DOHH2 (cell line): ENCODE measurements around the gene RASD2.

Experiments
- H3F3A ChIP-seq: fragments of 200-600 bp; sonication (generic), shearing (Covaris generic); 2 replicates; pipeline ENCODE4 v1.6.0; 2016; ENCODE audit warnings: antibody characterized with exemption, mild to moderate bottlenecking; ENCODE audit not compliant: control insufficient read depth, insufficient read depth
- H3K27ac ChIP-seq: fragments of 200-600 bp; sonication (generic); 2 replicates; pipeline ENCODE4 v1.5.1; 2014; ENCODE audit warnings: low read depth, mild to moderate bottlenecking, low read length, moderate library complexity
- H3K27me3 ChIP-seq: fragments of 200-600 bp; sonication (generic); 2 replicates; pipeline ENCODE4 v1.6.1; 2014; ENCODE audit warnings: mild to moderate bottlenecking, low read length, mixed read lengths; ENCODE audit not compliant: control insufficient read depth
- H3K36me3 ChIP-seq: fragments of 200-600 bp; sonication (generic); 2 replicates; pipeline ENCODE4 v1.6.1; 2014; ENCODE audit warnings: mild to moderate bottlenecking, low read length, moderate library complexity, mixed read lengths; ENCODE audit not compliant: control insufficient read depth
- H3K4me1 ChIP-seq: fragments of 200-600 bp; sonication (generic); 2 replicates; pipeline ENCODE4 v1.6.1; 2014; ENCODE audit warnings: mild to moderate bottlenecking, low read length, mixed read lengths; ENCODE audit not compliant: control insufficient read depth
- H3K4me2 ChIP-seq: fragments of 200-600 bp; sonication (generic); 2 replicates; pipeline ENCODE4 v1.6.0; 2014; ENCODE audit warnings: mild to moderate bottlenecking, low read length, moderate library complexity
- H3K4me3 ChIP-seq: fragments of 200-600 bp; sonication (generic); 2 replicates; pipeline ENCODE4 v1.5.1; 2014; ENCODE audit warnings: mild to moderate bottlenecking, low read length, mixed read lengths
- H3K79me2 ChIP-seq: fragments of 200-600 bp; sonication (generic); 2 replicates; pipeline ENCODE4 v1.6.1; 2014; ENCODE audit warnings: mild to moderate bottlenecking, low read length, mixed read lengths; ENCODE audit not compliant: control insufficient read depth
- H3K9me2 ChIP-seq: fragments of 200-600 bp; sonication (generic); replicated peaks from 2 replicates; pipeline ENCODE4 v1.6.1; 2014; ENCODE audit warnings: mild to moderate bottlenecking, low read length, mixed read lengths; ENCODE audit not compliant: control insufficient read depth
- H3K9me3 ChIP-seq: fragments of 200-600 bp; sonication (generic); 2 replicates; pipeline ENCODE4 v1.6.1; 2014; ENCODE audit warnings: antibody characterized with exemption, low read length, mixed read lengths; ENCODE audit not compliant: control insufficient read depth, insufficient read depth
- H4K20me1 ChIP-seq: fragments of 200-600 bp; sonication (generic); 2 replicates; pipeline ENCODE4 v1.6.0; 2014; ENCODE audit warnings: low read depth, mild to moderate bottlenecking, antibody characterized with exemption, low read length, moderate library complexity; ENCODE audit not compliant: control insufficient read depth, insufficient read depth
- CTCF ChIP-seq: fragments of 200-600 bp; sonication (generic); IDR thresholded peaks from one replicate; pipeline ENCODE4 v1.5.1; 2014; ENCODE audit warnings: antibody characterized with exemption, mild to moderate bottlenecking, low read depth, low read length; ENCODE audit not compliant: poor library complexity, severe bottlenecking
- EZH2phosphoT487 ChIP-seq: fragments of 200-600 bp; sonication (generic); IDR thresholded peaks from 2 replicates; pipeline ENCODE4 v1.6.1; 2017; ENCODE audit warnings: borderline replicate concordance, mild to moderate bottlenecking, antibody characterized with exemption, low read length, moderate library complexity, mixed read lengths

The RASD2 gene

GRCh38 chr22:35559354-35560005 is 18.8 kb downstream of the RASD2 start:
- H3K36me3 ChIP-seq = no peaks in the 10 kb centered on the region
- no peak overlapping the region for H3K4me3 ChIP-seq
- no peaks in the 10 kb centered on the region for H3K9me2 ChIP-seq
- H3K4me1 ChIP-seq = no peaks in the 10 kb centered on the region
- no peak overlapping the region for H3K4me2 ChIP-seq
- H3K9me3 ChIP-seq = peaks cover 3% of the 10 kb centered on the region; the same call in 1 of the 2 replicates
- no peak overlapping the region for H3K27ac ChIP-seq
- H3K27me3 ChIP-seq = peaks cover 28% of the 10 kb centered on the region
- no peaks in the 10 kb centered on the region for H3F3A ChIP-seq
- H3K79me2 ChIP-seq = no peaks in the 10 kb centered on the region
- no peak for TF ChIP-seq CTCF
- TF ChIP-seq EZH2phosphoT487 = no peak
- H4K20me1 ChIP-seq = no peaks in the 10 kb centered on the region

- H3K27me3 ChIP-seq = peaks cover 28% of the 10 kb centered on the region
- H3K36me3 ChIP-seq = no peaks in the 10 kb centered on the region
- H3K27ac ChIP-seq = no peak overlapping the region
- H3F3A ChIP-seq = no peaks in the 10 kb centered on the region
- H3K4me1 ChIP-seq = no peaks in the 10 kb centered on the region
- H3K9me3 ChIP-seq = peaks cover 3% of the 10 kb centered on the region; the same call in 1 of the 2 replicates
- H3K79me2 ChIP-seq = no peaks in the 10 kb centered on the region
- H3K4me2 ChIP-seq = no peak overlapping the region
- no peak for TF ChIP-seq CTCF
- no peak for TF ChIP-seq EZH2phosphoT487
- H4K20me1 ChIP-seq = no peaks in the 10 kb centered on the region
- H3K4me3 ChIP-seq = no peak overlapping the region
- H3K9me2 ChIP-seq = no peaks in the 10 kb centered on the region
Measured at GRCh38 chr22:35560366-35560765, 19.7 kb downstream of the RASD2 start.

- Histone ChIP-seq H3K4me2 (no peak overlapping the region), H3F3A (no peaks in the 10 kb centered on the region), H3K9me3 (peaks cover 3% of the 10 kb centered on the region; the same call in 1 of the 2 replicates), H3K4me3 (no peak overlapping the region), H3K27me3 (peaks cover 28% of the 10 kb centered on the region), H3K4me1 (no peaks in the 10 kb centered on the region), H3K27ac (no peak overlapping the region), H3K79me2 (no peaks in the 10 kb centered on the region), H4K20me1 (no peaks in the 10 kb centered on the region), H3K9me2 (no peaks in the 10 kb centered on the region), H3K36me3 (no peaks in the 10 kb centered on the region)
- TF ChIP-seq EZH2phosphoT487 (no peak), CTCF (no peak)
Measured at GRCh38 chr22:35560824-35561223, 20.2 kb downstream of the RASD2 start.
